Endodermal cell (in vitro differentiated cells): Measurements from ENCODE around the gene SPAG16. TPM values are rescaled to one million over a fixed set of nuclear protein-coding genes. Genes with fewer than 3 reads are reported as not detected.

Experiments
- DNase-seq: peaks from one replicate; pipeline ENCODE4 v3.0.0-alpha.2; 2017
- H3K27ac ChIP-seq: 2 replicates; pipeline ENCODE4 v1.5.1; 2013; ENCODE audit warnings: mild to moderate bottlenecking, low read depth, low read length, moderate library complexity
- H3K27me3 ChIP-seq: 2 replicates; pipeline ENCODE4 v1.6.1; 2013; ENCODE audit warnings: mild to moderate bottlenecking, low read length, moderate library complexity; ENCODE audit not compliant: insufficient read depth, control insufficient read depth, poor library complexity, severe bottlenecking
- H3K36me3 ChIP-seq: 2 replicates; pipeline ENCODE4 v1.7.0; 2013; ENCODE audit warnings: mild to moderate bottlenecking, low read length, moderate library complexity; ENCODE audit not compliant: control insufficient read depth, insufficient read depth
- H3K4me1 ChIP-seq: one replicate; pipeline ENCODE4 v1.7.0; 2013; ENCODE audit warnings: low read length; ENCODE audit not compliant: control insufficient read depth, insufficient read depth
- H3K4me3 ChIP-seq: 2 replicates; pipeline ENCODE4 v1.5.1; 2013; ENCODE audit warnings: mild to moderate bottlenecking, low read length, moderate library complexity
- H3K9ac ChIP-seq: 2 replicates; pipeline ENCODE4 v1.6.1; 2013; ENCODE audit warnings: mild to moderate bottlenecking, low read length, moderate library complexity; ENCODE audit not compliant: poor library complexity, severe bottlenecking; ENCODE audit errors: extremely low read depth
- H3K9me3 ChIP-seq: 2 replicates; pipeline ENCODE4 v1.6.1; 2013; ENCODE audit warnings: mild to moderate bottlenecking, low read length, moderate library complexity; ENCODE audit not compliant: control insufficient read depth
- H3K27ac Mint-ChIP-seq: 2 replicates; pipeline ENCODE4 v1.8.0; 2020; ENCODE audit warnings: mixed read lengths
- H3K27me3 Mint-ChIP-seq: 2 replicates; pipeline ENCODE4 v1.8.0; 2021; ENCODE audit warnings: mild to moderate bottlenecking, mixed read lengths; ENCODE audit not compliant: insufficient read depth
- H3K36me3 Mint-ChIP-seq: 2 replicates; pipeline ENCODE4 v1.8.0; 2020; ENCODE audit warnings: low read depth, mixed read lengths
- H3K4me1 Mint-ChIP-seq: 2 replicates; pipeline ENCODE4 v1.8.0; 2020; ENCODE audit warnings: mixed read lengths
- H3K4me3 Mint-ChIP-seq: 2 replicates; pipeline ENCODE4 v1.8.0; 2020; ENCODE audit warnings: mild to moderate bottlenecking, moderate library complexity, mixed read lengths
- H3K9me3 Mint-ChIP-seq: 2 replicates; pipeline ENCODE4 v1.8.0; 2020; ENCODE audit warnings: mild to moderate bottlenecking, mixed read lengths
- WGBS, 2 experiments: methylation state at CpG; one replicate each; pipeline versions ENCODE4 v1.1.5 to v1.1.7; 2013; ENCODE audit warnings: missing lambda C conversion rate in 2 of 2, mixed read lengths in 1 of 2; ENCODE audit not compliant: insufficient coverage in 1 of 2, insufficient read length in 1 of 2; 5-methylcytosine and 5-hydroxymethylcytosine counted together
- total RNA-seq, 2 donors: library from RNA; stranded (reverse); fragmentation: NEBNext Ultra II Directional in 1 of 2; extraction: Animal tissue kit (Norgen Biotek cat#: 25700) in 1 of 2; gene quantifications; 2 replicates in 1 of 2; 3 replicates in 1 of 2; pipeline ENCODE4 v1.2.1, GENCODE V29; 2021
- TF ChIP-seq, protein P1 (sequence below): fragments of 200-600 bp; sonication (generic); conservative IDR thresholded peaks from 2 replicates; pipeline ENCODE4 v1.5.0; 2021; ENCODE audit warnings: antibody characterized with exemption, mild to moderate bottlenecking

The SPAG16 gene
- total RNA-seq, 2 donors from 2014 or later: 27.8 to 38.2 TPM

DNA sequence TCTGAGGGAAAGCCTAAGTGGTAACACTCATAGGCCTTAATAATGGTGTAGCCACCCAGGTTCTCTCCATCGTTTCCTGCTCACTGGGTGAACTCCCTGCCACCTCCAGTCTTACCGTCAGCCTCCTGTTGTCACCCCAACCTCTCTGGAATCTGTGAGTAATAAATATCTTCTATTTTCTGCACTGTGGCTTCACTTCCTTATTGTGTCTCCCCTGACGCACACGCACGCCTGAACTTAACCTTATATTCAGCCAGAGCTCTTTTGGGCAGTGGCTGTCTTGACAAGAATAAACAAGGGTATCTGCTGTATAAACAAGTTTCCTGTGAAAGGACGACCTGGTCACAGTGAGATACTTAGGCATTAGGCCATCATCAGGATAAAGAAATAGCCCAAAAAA, 467.2 kb downstream of the SPAG16 start:
- TF ChIP-seq, protein P1, sequence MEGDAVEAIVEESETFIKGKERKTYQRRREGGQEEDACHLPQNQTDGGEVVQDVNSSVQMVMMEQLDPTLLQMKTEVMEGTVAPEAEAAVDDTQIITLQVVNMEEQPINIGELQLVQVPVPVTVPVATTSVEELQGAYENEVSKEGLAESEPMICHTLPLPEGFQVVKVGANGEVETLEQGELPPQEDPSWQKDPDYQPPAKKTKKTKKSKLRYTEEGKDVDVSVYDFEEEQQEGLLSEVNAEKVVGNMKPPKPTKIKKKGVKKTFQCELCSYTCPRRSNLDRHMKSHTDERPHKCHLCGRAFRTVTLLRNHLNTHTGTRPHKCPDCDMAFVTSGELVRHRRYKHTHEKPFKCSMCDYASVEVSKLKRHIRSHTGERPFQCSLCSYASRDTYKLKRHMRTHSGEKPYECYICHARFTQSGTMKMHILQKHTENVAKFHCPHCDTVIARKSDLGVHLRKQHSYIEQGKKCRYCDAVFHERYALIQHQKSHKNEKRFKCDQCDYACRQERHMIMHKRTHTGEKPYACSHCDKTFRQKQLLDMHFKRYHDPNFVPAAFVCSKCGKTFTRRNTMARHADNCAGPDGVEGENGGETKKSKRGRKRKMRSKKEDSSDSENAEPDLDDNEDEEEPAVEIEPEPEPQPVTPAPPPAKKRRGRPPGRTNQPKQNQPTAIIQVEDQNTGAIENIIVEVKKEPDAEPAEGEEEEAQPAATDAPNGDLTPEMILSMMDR: no peak

GRCh38 chr2:213752575-213752974, 468.3 kb downstream of the SPAG16 start:
- H3K36me3 ChIP-seq: no peaks in the 10 kb centered on the region

More for the DNA sequence above, 467.2 kb downstream of the SPAG16 start:
- no peak for DNase-seq
- no peak overlapping the region for H3K4me3 Mint-ChIP-seq
- H3K27ac ChIP-seq: no peak overlapping the region
- no peaks in the 10 kb centered on the region for H3K27me3 Mint-ChIP-seq
- H3K9me3 ChIP-seq: no peaks in the 10 kb centered on the region
- peaks cover 5% of the 10 kb centered on the region for H3K4me1 ChIP-seq
- H3K9ac ChIP-seq: no peak overlapping the region
- 57 to 86% methylated on average over 1 to 6 of the region's 6 CpGs for WGBS, 2 experiments
- no peaks in the 10 kb centered on the region for H3K36me3 ChIP-seq
- no peak overlapping the region for H3K4me3 ChIP-seq
- peaks cover 12% of the 10 kb centered on the region for H3K4me1 Mint-ChIP-seq
- H3K27me3 ChIP-seq: no peaks in the 10 kb centered on the region
- H3K9me3 Mint-ChIP-seq: no peaks in the 10 kb centered on the region
- H3K27ac Mint-ChIP-seq: no peak overlapping the region
- no peaks in the 10 kb centered on the region for H3K36me3 Mint-ChIP-seq

DNA sequence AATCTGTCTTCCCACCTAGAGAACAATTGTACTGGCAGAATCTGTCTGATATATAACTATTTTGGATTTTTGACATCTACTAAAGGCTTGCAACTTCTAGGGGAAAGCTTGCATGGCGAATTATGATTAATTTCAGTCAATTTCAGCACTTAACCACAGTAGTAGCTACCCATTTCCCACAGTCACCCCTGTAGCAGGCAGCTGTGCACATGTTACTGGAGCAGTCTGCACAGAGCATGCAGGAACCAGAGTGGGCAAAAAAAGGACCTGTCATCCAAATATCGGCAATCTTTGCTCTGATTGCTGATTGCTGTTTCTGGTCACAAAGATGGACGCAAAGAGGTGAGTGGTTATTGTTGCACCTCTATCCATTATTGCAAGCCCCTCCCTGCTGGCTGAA, 473.3 kb downstream of the SPAG16 start:
- Histone ChIP-seq H3K27ac (no peak overlapping the region), H3K4me3 (no peak overlapping the region), H3K27me3 (no peaks in the 10 kb centered on the region), H3K36me3 (no peaks in the 10 kb centered on the region), H3K4me1 (no peaks in the 10 kb centered on the region), H3K9me3 (no peaks in the 10 kb centered on the region), H3K9ac (no peak overlapping the region)
- H3K27me3 Mint-ChIP-seq: no peaks in the 10 kb centered on the region
- no peak overlapping the region for H3K27ac Mint-ChIP-seq
- WGBS, 2 experiments: 95 to 100% methylated on average over 2 to 3 of the region's 3 CpGs
- TF ChIP-seq, protein P1: no peak
- H3K4me1 Mint-ChIP-seq: no peaks in the 10 kb centered on the region
- H3K36me3 Mint-ChIP-seq: no peaks in the 10 kb centered on the region
- H3K4me3 Mint-ChIP-seq: no peak overlapping the region
- no peaks in the 10 kb centered on the region for H3K9me3 Mint-ChIP-seq
- no peak for DNase-seq

More at GRCh38 chr2:213752575-213752974, 468.3 kb downstream of the SPAG16 start:
- H3K27ac ChIP-seq: no peak overlapping the region
- Mint-ChIP-seq H3K9me3 (no peaks in the 10 kb centered on the region), H3K27me3 (no peaks in the 10 kb centered on the region), H3K4me3 (no peak overlapping the region), H3K36me3 (no peaks in the 10 kb centered on the region), H3K4me1 (peaks cover 12% of the 10 kb centered on the region), H3K27ac (no peak overlapping the region)
- H3K4me3 ChIP-seq: no peak overlapping the region
- H3K9me3 ChIP-seq: no peaks in the 10 kb centered on the region
- TF ChIP-seq, protein P1: no peak
- DNase-seq: no peak
- 100% methylated on average over 1 of the region's 2 CpGs; no CpG with 5 or more reads in 1 of the 2 experiments for WGBS, 2 experiments
- no peak overlapping the region for H3K9ac ChIP-seq
- H3K27me3 ChIP-seq: no peaks in the 10 kb centered on the region
- peaks cover 5% of the 10 kb centered on the region for H3K4me1 ChIP-seq
